HT1080 (cell line): ENCODE measurements around the gene ALDH16A1. TPM values are rescaled to one million over a fixed set of nuclear protein-coding genes. Genes with fewer than 3 reads are reported as not detected.
A peak's percentile ranks its signal among the peaks of the same experiment; 100 is the strongest.

ENCODE experiments used
- DNase-seq: peaks from one replicate; pipeline ENCODE4 v3.0.0-alpha.2; 2015; ENCODE audit warnings: low read depth
- total RNA-seq: library from RNA; depleted of rRNA; stranded (reverse); fragments of >200 nt; shearing (Covaris generic); gene quantifications from 2 replicates; pipeline ENCODE4 v1.2.3, GENCODE V29; 2014

Gene ALDH16A1
- total RNA-seq, 1 experiment from 2014 or later: 55.1 TPM

- no peak for DNase-seq
Measured at GRCh38 chr19:49423071-49423984, 29.7 kb upstream of the ALDH16A1 start, which contains the start of gene PTH2. TSS of gene PTH2 (minus strand) at chr19:49423441. CDS start at chr19:49423339, 102 bp downstream.

- no peak for DNase-seq
Measured at GRCh38 chr19:49423985-49424303, 29.1 kb upstream of the ALDH16A1 start.

GRCh38 chr19:49425178-49425577, 27.8 kb upstream of the ALDH16A1 start, which contains the start of gene GFY:
TSS of gene GFY (plus strand) at chr19:49425388. CDS start at chr19:49426431, 1,043 bp downstream.
- no peak for DNase-seq

- no peak for DNase-seq
Measured at GRCh38 chr19:49425922-49426592, 27.0 kb upstream of the ALDH16A1 start.

GRCh38 chr19:49427339-49427738, 25.7 kb upstream of the ALDH16A1 start:
- DNase-seq: no peak

GRCh38 chr19:49427855-49428546, 25.0 kb upstream of the ALDH16A1 start:
- no peak for DNase-seq

GRCh38 chr19:49428547-49429451, 24.2 kb upstream of the ALDH16A1 start:
- no peak for DNase-seq

- no peak for DNase-seq
Measured at GRCh38 chr19:49430172-49430677, 22.8 kb upstream of the ALDH16A1 start.

GRCh38 chr19:49430678-49431329, 22.2 kb upstream of the ALDH16A1 start:
- peak; percentile 26 for DNase-seq

GRCh38 chr19:49431330-49431749, 21.7 kb upstream of the ALDH16A1 start:
- DNase-seq: no peak

- DNase-seq: no peak
Measured at GRCh38 chr19:49432141-49433073, 20.6 kb upstream of the ALDH16A1 start.

GRCh38 chr19:49433240-49433901, 19.7 kb upstream of the ALDH16A1 start:
- DNase-seq: no peak

GRCh38 chr19:49434907-49435583, 18.0 kb upstream of the ALDH16A1 start:
- DNase-seq: no peak

- no peak for DNase-seq
Measured at GRCh38 chr19:49435670-49436069, 17.4 kb upstream of the ALDH16A1 start.

- no peak for DNase-seq
Measured at GRCh38 chr19:49436381-49437017, 16.5 kb upstream of the ALDH16A1 start.

- no peak for DNase-seq
Measured at GRCh38 chr19:49437231-49437630, 15.8 kb upstream of the ALDH16A1 start.

GRCh38 chr19:49438261-49438660, 14.8 kb upstream of the ALDH16A1 start:
- DNase-seq: no peak
